ENCODE measurements around the gene PTP4A1.
"Not testable (repeated sequence)": the region's sequence is repeated elsewhere in the genome, so short reads cannot be mapped to it uniquely, and the experiment has no call there.

PTP4A1 gene

DNA sequence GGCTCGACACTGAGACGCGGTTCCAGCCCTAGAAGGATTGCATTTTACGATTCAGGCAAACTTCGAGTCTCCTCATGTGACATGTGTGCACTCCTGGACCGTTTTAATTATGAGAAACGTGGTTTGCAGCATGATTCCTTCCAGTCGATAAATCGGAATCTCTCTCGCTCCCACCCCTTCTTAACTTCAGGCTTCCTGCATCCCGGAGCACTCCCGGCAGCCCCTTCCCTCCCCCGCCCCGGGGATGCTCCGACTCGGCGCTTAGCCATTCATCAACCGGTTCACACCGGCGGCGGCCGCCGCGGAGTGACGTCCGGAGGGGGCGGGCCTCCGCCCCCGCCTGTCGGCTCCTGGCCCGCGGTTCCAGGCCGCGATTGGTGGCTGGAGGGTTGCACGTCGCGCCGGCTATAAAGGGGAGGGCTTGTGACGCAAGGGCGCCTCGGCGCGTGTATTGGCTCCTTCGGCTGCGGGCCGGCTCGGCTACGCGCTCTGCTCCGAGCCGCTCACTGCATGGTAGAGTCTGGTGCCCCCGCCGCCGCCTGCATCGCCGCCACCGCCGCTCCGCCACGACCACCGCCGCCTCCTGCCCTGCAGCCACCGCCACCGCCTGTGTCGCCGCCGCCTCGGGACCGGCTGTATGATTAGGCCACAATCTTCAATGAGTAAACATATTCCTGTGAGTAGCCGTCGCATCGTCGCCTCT, at the start of gene PTP4A1, which contains the start of gene LOC128125822:
Gene PTP4A1, plus strand, starts transcription at position 437 of the 703 bp plus-strand sequence. CDS start 4,401 bp downstream, outside the sequence.
Gene LOC128125822, plus strand, starts transcription at position 437 of the 703 bp plus-strand sequence.
- DNase-seq (ENCODE audit: low read depth) = peak; percentile 98

- DNase-seq (ENCODE audit: low read depth) = not testable (repeated sequence)
These were observed 49.4 kb upstream of the PTP4A1 start for GRCh38 chr6:63522911-63523287.

DNA sequence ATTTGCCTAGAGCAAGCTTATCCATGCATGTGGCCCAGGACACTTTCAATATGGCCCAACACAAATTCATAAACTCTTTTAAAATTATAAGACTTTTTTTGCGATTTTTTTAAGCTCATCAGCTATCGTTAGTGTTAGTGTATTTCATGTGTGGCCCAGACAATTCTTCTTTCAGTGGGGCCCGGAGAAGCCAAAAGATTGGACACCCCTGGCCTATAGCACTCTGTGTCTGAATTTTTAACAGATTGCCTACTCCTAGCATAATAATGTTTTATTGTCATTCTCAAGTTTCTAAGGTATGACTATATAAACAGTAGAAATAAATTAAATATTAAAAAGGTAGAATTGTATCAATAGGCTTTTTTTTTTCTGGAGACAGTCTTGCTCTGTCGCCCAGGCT, 48.6 kb upstream of the PTP4A1 start:
- no peak for DNase-seq (ENCODE audit: low read depth)

DNA sequence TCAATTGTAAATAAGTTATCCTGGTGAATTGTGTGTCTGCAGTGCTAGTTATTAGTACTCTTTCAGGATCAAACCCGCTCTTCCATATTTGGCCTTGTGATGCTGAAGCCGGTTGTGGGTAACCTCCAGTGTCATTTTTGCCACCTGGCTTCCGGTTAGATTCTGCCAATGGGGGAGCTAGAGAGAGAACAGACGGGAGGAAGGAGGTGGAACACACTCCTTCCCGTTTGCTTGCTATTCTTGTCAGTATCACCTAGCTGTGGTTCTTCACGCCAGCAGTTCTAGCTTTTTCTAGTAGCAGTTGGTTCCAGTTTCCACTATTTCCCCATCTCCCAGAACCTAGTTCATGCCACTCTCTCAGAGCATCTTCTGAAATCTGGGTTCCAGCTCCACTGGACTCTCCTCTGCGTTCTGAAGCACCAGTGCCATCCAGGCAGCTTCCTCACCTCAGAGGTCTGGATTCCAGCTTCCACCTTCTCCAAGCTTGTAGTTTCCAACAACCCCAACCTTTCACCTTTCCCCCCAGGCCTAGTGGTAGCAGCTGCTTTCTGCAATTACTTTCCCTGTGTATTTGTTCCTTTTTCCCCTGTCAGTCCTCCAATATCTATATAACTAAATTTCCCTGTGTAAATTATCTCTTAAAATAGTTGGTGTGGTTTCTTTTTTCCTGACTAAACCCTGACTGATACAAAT, 46.9 kb upstream of the PTP4A1 start:
- DNase-seq (ENCODE audit: low read depth) = no peak

GRCh38 chr6:63526931-63527330, 45.3 kb upstream of the PTP4A1 start:
- no peak for DNase-seq (ENCODE audit: low read depth)

DNA sequence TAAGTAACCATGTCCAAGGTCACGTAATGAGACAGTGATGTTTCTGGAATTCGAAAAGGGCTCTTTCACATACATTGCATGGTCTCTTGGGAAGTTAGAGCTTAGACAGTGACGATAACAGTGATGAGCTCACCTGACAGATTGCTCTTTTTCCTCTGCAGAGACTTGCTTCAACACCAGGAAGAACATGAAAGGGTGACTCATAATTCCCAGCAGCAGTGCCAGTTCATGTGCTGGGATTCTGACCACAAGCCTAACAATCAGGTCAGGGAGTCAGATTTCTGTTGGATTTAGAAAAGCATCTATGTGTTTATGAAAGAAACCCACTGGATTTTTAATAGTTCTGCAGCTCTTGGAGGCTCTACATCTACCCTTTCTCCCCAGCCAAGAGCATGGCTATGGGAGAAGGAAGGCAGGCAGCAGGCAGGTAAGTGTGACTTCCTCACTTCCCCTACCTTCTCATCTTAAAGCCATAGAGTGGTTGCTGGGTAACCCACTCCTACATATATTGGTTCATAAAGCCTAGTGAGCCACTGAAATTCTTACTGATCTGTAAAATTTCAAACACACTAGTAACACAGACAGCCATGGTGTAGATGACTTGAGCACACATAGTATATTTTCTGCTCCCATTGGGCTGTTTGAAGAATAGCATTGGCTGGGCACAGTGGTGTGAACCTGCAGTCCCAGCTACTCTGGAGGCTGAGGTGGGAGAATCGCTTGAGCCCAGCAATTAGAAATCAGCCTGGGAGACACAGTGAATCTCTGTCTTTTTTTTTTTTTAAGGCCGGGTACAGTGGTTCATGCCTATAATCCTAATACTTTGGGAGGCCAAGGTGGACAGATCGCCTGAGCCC, 44.4 kb upstream of the PTP4A1 start:
- peak; percentile 97 for DNase-seq (ENCODE audit: low read depth)

- no peak for DNase-seq (ENCODE audit: low read depth)
These were observed 42.8 kb upstream of the PTP4A1 start for GRCh38 chr6:63529498-63529897.

- DNase-seq (ENCODE audit: low read depth) = no peak
These were observed 42.1 kb upstream of the PTP4A1 start for GRCh38 chr6:63530182-63530581.

DNA sequence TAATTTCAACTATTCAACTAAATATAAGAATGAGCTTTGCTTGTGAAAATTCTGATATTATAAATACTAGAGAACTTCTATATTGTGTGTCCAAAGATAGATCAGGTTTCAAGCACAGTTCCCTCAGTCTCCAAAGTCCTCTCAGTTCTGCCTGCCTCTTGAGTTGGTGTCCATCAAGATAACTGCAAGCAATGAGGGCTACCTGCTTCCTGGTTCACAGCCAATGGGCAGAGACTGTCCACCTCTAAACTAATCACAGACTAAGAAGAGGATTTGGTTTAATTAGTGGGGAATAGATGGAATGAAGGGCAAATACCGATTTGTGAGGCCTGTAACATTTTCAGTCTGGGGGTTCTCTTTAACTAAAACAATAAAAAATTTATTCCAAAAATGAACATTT, 41.3 kb upstream of the PTP4A1 start:
- no peak for DNase-seq (ENCODE audit: low read depth)

- DNase-seq (ENCODE audit: low read depth) = no peak
These were observed 39.3 kb upstream of the PTP4A1 start for GRCh38 chr6:63533026-63533425.

- DNase-seq (ENCODE audit: low read depth) = no peak
These were observed 38.3 kb upstream of the PTP4A1 start for GRCh38 chr6:63533952-63534351.

- no peak for DNase-seq (ENCODE audit: low read depth)
These were observed 34.9 kb upstream of the PTP4A1 start for GRCh38 chr6:63537201-63537958.

DNA sequence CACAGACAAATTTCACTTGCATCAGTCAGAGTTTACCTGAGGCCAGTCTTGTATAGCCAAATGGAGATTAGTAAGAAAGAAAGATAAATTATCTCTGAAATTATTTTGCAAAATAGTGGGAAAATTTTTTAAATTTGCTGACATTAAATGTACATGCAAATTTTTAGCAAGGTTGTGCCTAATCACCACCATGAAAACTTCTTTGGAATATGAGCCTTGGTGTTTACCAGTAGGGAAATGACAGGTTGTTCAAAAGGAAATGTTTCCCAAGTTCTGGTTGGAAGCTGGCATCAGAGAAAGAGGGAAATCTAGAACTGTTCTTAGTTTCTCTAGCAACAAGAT, 34.4 kb upstream of the PTP4A1 start:
- no peak for DNase-seq (ENCODE audit: low read depth)

DNA sequence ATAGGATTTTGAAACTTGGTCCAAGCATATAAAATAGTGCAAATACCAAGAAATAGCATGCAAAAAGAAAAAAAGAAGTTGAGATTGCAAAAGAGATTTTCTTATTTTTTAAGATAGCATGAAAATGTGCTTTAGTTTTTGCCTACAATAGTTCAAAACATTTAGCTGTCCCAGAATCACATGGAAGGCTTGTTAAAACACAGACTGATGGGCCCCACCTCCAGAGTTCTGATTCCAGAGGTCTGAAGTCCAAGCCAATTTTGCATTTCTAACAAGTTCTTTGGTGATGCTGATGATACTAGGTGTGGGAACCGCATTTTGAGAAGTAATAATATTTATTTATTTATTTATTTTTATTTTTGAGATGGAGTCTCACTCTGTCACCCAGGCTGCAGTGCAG, 33.7 kb upstream of the PTP4A1 start:
- no peak for DNase-seq (ENCODE audit: low read depth)

GRCh38 chr6:63543001-63543400, 29.3 kb upstream of the PTP4A1 start:
- no peak for DNase-seq (ENCODE audit: low read depth)

DNA sequence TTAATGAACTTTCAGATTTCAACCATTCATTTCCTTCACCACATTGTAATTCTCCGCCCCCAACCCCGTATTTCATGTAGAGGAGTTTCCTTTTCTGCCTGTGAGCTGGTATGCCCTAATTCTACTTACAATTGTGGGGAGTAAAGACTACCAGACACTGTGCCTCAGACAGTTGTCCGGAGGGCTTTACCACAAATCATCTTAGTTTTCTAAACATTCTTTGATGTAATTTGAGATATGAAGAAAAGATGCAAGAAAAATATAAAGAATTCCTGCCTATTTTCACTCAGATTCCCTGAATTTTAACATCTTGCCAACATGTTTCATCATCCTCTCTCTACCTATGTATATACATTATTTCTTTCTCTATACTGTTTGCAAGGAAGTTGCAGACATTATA, 28.3 kb upstream of the PTP4A1 start:
- no peak for DNase-seq (ENCODE audit: low read depth)

DNA sequence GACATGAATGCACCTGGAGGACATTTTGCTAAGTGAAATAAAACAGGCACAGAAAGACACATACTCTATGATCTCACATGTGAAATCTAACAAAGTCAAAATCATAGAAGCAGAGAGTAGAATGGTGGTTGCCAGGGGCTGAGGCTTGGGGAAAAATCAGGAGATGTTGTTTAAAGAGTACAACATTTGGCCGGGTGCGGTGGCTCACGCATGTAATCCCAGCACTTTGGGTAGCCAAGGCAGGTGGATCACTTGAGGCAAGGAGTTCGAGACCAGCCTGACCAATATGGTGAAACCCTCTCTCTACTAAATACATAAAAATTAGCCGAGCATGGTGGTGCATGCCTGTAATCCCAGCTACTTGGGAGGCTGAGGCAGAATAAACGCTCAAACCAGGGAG, 26.0 kb upstream of the PTP4A1 start:
- DNase-seq (ENCODE audit: low read depth) = no peak

DNA sequence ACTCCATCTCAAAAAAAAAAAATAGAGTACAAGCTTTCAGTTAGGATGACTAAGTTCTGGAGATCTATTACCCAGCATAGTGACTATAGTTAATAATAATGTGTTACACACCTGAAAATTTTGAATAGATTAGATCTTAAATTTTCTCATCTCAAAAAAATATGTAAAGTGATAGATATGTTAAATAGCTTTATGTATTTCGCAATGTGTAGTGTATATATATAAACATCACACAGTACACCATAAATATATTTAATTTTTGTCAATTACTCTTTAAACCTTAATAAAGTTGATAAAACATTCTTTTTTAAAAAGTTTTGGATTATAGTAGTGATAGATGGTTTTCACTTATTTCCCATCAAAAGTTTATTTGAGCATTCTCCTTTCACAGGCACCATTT, 25.6 kb upstream of the PTP4A1 start:
- DNase-seq (ENCODE audit: low read depth) = no peak

DNA sequence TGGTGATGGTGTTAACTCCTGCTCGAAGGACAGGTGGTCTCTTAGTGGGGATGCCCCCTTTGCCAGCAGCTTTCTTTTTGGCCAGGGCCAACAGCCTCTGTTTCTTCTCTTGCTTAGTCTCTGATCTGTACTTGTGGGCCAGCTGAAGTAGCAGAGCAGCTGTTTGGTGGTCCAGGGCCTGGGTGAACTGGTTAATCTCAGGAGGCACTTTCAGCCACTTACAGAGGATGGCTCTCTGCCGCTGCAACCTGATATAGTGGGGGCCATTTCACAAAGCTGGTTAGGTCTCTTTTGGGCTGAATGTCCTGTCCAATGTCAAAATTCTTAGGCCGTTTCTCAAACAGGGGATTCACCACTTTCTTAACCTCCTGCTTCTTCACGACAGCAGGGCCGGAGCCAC, 23.2 kb upstream of the PTP4A1 start:
- no peak for DNase-seq (ENCODE audit: low read depth)

GRCh38 chr6:63553208-63553607, 19.1 kb upstream of the PTP4A1 start:
- no peak for DNase-seq (ENCODE audit: low read depth)

DNA sequence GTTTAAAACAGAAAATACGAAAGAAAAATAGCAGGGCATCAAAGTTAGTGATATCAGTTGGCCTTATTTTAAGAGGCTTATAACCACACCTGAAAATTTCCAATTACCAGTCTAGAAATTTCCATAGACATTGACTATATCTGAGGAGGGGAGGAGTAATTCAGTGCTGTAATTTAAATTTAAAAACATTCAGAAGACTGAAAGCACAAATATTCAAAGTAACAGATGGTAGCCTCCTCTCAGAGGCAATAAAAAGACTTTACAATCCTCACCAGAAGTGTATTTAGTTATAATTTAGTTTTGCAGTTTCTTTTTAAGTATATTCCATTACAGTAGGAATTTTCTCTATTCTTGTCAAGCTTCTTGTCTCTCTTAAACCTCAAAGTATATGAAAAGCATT, 18.4 kb upstream of the PTP4A1 start:
- DNase-seq (ENCODE audit: low read depth) = no peak

DNA sequence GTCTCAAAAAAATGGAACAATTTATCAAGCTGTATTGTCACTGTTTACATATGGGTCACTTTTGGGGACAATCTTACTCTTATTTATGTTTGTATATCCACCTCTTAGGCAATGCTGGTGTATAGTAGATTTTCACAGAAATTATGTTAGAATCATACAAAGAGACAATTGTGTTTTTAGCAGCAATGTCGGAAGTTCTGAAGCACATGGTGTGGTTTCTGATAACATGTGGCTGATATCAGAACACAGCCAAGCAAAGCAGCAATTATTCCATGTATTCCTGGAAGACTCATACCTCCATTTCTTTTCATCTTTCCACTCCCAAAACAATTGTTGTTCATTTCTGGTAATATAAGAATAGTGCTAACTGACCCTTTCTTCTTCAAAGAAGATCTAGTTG, 17.5 kb upstream of the PTP4A1 start:
- no peak for DNase-seq (ENCODE audit: low read depth)

Data from fibroblast of gingiva (primary cell).